Measurements from ENCODE around the gene ADGRG2.

GRCh38 chrX:18946157-18946556, 176.1 kb downstream of the ADGRG2 start:
- TF ChIP-seq CTCF (IDR thresholded peaks at IDR 0.05 in 2 of 3, conservative IDR thresholded peaks at IDR 0.05 in 1 of 3; ENCODE audit: borderline replicate concordance in 1 of 3, insufficient read depth in 1 of 3, low read depth in 2 of 3, low read length in 2 of 3), result no peak
- TF ChIP-seq POLR2AphosphoS5 (IDR thresholded peaks at IDR 0.05; ENCODE audit: low read depth, low read length), result no peak
- no peak for TF ChIP-seq EZH2 (IDR thresholded peaks at IDR 0.05)
- no peak for TF ChIP-seq CBX3 (IDR thresholded peaks at IDR 0.05; ENCODE audit: low read depth)
- no peak for TF ChIP-seq ATF3 (IDR thresholded peaks at IDR 0.05)
- TF ChIP-seq RAD21 (IDR thresholded peaks at IDR 0.05; ENCODE audit: low read depth), result no peak
- no peak for TF ChIP-seq POLR2A (IDR thresholded peaks at IDR 0.05; ENCODE audit: borderline replicate concordance, extremely low read depth, insufficient read depth, insufficient read length)
- no peak for TF ChIP-seq ZBTB33 (IDR thresholded peaks at IDR 0.05; ENCODE audit: extremely low read depth, insufficient replicate concordance, low read length)
- TF ChIP-seq ZFX (IDR thresholded peaks at IDR 0.05), result no peak

All from HCT116 (cell line).